RWPE2 (cell line): ENCODE data around the gene RHOB.

ENCODE experiments used
- ATAC-seq: fragments of 200-7000 bp; cut with Tn5 transposase; 3 replicates; pipeline ENCODE4 v1.9.1; 2021; ENCODE audit warnings: low read depth
- DNase-seq: peaks from one replicate; pipeline ENCODE4 v3.0.0-alpha.2; 2020; ENCODE audit warnings: low spot score
- H3K27ac ChIP-seq: fragments of 450-650 bp; 2 replicates; pipeline ENCODE4 v1.5.1; 2017; ENCODE audit warnings: mild to moderate bottlenecking; ENCODE audit not compliant: poor library complexity, severe bottlenecking
- H3K27me3 ChIP-seq: fragments of 250-450 bp; sonication (Bioruptor Pico); 2 replicates; pipeline ENCODE4 v1.5.1; 2021; ENCODE audit warnings: mild to moderate bottlenecking, moderate library complexity; ENCODE audit not compliant: insufficient read depth, poor library complexity, severe bottlenecking
- H3K36me3 ChIP-seq: fragments of 250-450 bp; sonication (Bioruptor Pico); 2 replicates; pipeline ENCODE4 v1.5.1; 2020; ENCODE audit warnings: low read depth, mild to moderate bottlenecking, moderate library complexity
- H3K4me1 ChIP-seq: fragments of 250-450 bp; sonication (Bioruptor Pico); 2 replicates; pipeline ENCODE4 v1.5.1; 2021; ENCODE audit warnings: mild to moderate bottlenecking, moderate library complexity; ENCODE audit not compliant: insufficient read depth, poor library complexity, severe bottlenecking
- H3K4me3 ChIP-seq: fragments of 250-450 bp; sonication (Bioruptor Pico); 2 replicates; pipeline ENCODE4 v1.5.1; 2021; ENCODE audit warnings: mild to moderate bottlenecking, moderate library complexity; ENCODE audit not compliant: severe bottlenecking
- H3K9me3 ChIP-seq: fragments of 250-450 bp; sonication (Bioruptor Pico); 2 replicates; pipeline ENCODE4 v1.5.1; 2021; ENCODE audit warnings: mild to moderate bottlenecking, moderate library complexity; ENCODE audit not compliant: severe bottlenecking
- TF ChIP-seq, protein P1 (sequence below): fragments of 450-650 bp; IDR thresholded peaks from one replicate; pipeline ENCODE4 v1.5.1; 2017; ENCODE audit warnings: mild to moderate bottlenecking, moderate library complexity; ENCODE audit not compliant: poor library complexity, severe bottlenecking

The RHOB gene

DNA sequence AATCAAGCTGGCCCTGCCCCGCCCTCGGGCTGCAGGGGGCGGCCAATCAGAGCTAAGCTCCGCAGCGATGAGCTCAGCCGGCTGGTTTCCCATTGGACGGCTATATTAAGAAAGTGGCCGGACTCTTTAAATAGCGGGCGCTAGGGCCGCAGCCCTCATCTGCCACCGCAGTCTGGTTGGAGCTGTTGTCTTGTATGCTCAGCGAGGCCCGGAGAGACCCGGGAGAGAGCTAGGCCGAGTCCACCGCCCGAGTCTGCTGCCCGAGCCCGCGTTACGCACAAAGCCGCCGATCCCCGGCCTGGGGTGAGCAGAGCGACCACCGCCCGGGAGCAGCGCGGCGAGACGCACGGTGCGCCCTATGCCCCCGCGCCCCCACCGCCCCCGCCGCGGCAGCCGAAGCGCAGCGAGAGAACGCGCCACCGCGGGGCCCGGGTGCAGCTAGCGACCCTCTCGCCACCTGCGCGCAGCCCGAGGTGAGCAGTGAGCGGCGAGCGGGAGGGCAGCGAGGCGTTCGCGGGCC lies at the start of gene RHOB:
Gene RHOB, plus strand, starts transcription at position 158 of the 520 bp plus-strand sequence. CDS start 392 bp downstream, outside the sequence.
- TF ChIP-seq, protein P1, sequence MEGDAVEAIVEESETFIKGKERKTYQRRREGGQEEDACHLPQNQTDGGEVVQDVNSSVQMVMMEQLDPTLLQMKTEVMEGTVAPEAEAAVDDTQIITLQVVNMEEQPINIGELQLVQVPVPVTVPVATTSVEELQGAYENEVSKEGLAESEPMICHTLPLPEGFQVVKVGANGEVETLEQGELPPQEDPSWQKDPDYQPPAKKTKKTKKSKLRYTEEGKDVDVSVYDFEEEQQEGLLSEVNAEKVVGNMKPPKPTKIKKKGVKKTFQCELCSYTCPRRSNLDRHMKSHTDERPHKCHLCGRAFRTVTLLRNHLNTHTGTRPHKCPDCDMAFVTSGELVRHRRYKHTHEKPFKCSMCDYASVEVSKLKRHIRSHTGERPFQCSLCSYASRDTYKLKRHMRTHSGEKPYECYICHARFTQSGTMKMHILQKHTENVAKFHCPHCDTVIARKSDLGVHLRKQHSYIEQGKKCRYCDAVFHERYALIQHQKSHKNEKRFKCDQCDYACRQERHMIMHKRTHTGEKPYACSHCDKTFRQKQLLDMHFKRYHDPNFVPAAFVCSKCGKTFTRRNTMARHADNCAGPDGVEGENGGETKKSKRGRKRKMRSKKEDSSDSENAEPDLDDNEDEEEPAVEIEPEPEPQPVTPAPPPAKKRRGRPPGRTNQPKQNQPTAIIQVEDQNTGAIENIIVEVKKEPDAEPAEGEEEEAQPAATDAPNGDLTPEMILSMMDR = peak; percentile 5
- Histone ChIP-seq H3K4me1 (peaks cover 25% of the 10 kb centered on the region), H3K27me3 (no peaks in the 10 kb centered on the region), H3K9me3 (no peaks in the 10 kb centered on the region), H3K36me3 (peaks cover 21% of the 10 kb centered on the region), H3K27ac (peak within 1 kb of the TSS; percentile 58), H3K4me3 (peak within 1 kb of the TSS; percentile 70)
- DNase-seq (peak; percentile 92), ATAC-seq (peak; percentile 90)

DNA sequence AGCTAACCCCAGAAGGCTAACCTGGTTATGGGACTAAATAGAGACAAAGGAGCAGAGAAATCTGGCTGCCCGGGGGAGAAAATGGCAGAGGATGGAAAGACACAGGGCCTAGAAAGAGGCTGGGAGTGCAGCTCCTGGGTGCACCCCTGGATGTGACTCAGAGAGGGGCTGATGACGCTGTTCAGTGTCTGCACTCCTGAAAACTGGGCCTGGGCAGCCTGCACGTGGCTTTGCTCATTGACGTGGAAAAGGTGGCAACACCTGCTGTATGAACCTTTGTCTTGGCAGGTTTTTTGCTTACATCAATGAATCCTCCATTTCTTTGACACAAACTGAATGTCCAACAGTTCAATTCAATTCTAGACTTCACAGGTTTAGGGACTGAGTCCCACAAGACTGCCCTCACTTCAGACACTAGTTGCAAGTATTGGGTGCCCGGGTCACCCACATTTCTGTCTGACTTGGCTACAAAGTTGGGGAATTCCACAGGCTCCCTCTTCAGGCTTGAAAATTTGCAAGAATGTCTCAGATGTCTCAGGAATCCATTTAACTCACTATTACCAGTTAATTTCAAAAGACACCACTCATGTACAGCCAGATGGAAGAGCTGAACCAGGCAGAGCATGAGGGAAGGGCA lies 48.9 kb upstream of the RHOB start:
- TF ChIP-seq, protein P1 = no peak
- ATAC-seq = no peak
- DNase-seq = no peak
- H3K4me3 ChIP-seq = no peak overlapping the region
- no peak overlapping the region for H3K27ac ChIP-seq
- no peaks in the 10 kb centered on the region for H3K27me3 ChIP-seq
- H3K36me3 ChIP-seq = no peaks in the 10 kb centered on the region
- H3K4me1 ChIP-seq = peaks cover 3% of the 10 kb centered on the region
- no peaks in the 10 kb centered on the region for H3K9me3 ChIP-seq

DNA sequence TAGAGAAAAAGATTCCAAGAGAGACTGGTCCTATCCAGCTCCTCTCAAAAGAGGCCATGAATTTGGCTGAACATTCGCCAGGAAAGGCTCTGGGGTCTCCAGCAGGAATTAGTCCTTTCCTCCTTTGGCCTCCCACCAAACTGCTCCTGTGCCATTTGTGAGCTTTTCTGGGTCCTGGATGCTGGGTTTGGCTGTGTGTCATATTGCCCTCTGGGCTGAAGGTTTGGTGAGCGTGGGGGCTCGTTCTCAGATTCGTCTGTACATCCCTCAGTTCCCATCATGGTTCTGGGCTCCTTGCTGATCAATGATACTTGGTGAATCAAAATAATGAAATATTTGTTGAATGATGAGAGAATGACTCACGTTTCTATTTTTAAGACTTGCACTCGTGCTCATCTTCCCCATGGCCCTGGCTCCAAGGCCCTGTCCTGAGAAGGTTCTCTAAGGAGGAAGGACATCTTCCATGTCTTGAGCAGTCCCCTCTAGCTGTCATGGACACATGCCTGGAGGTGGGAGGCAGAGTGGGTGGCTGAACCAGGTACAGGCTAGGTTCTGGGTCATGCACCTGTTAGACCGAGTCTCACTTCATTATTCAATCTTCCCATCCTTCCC lies 47.8 kb upstream of the RHOB start:
- ATAC-seq = no peak
- TF ChIP-seq, protein P1 = no peak
- DNase-seq = no peak
- H3K27ac ChIP-seq = no peak overlapping the region
- no peak overlapping the region for H3K4me3 ChIP-seq
- H3K27me3 ChIP-seq = no peaks in the 10 kb centered on the region
- no peaks in the 10 kb centered on the region for H3K9me3 ChIP-seq
- H3K36me3 ChIP-seq = no peaks in the 10 kb centered on the region
- H3K4me1 ChIP-seq = peaks cover 3% of the 10 kb centered on the region

DNA sequence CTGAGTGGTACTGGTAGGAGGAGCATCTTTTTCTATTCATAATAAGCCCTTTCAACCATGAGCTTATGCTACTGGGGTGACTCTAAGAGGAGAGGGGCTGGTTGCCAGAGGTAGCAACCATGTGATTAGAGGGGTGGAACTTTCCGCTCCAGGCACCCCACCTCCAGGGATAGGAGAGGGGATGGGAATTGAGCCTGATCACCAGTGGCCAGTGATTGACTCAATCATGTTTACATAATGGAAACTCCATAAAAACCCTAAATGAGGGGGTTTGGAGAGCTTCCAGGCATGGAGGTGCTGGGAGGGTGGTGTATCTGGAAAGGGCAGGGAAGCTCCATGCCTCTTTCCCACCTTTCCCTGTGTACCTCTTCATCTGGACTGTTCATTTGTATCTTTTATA lies 46.6 kb upstream of the RHOB start:
- peaks cover 3% of the 10 kb centered on the region for H3K4me1 ChIP-seq
- H3K36me3 ChIP-seq = no peaks in the 10 kb centered on the region
- H3K27me3 ChIP-seq = no peaks in the 10 kb centered on the region
- no peaks in the 10 kb centered on the region for H3K9me3 ChIP-seq
- TF ChIP-seq, protein P1 = no peak
- no peak overlapping the region for H3K4me3 ChIP-seq
- H3K27ac ChIP-seq = no peak overlapping the region
- DNase-seq (no peak), ATAC-seq (no peak)
